Mesenchymal stem cell (in vitro differentiated cells and primary cell): ENCODE data around the gene MAGEB1. TPM values are rescaled to one million over a fixed set of nuclear protein-coding genes. Genes with fewer than 3 reads are reported as not detected.

Experiments
- DNase-seq: peaks from one replicate; pipeline ENCODE4 v3.0.0-alpha.2; 2013
- H2AFZ ChIP-seq: one replicate; pipeline ENCODE4 v1.6.1; 2013; ENCODE audit warnings: low read depth, mild to moderate bottlenecking, control low read depth, inconsistent platforms, low read length, moderate library complexity
- H2AK5ac ChIP-seq: 2 replicates; pipeline ENCODE4 v1.6.1; 2013; ENCODE audit warnings: low read length, moderate library complexity, mild to moderate bottlenecking, inconsistent platforms; ENCODE audit not compliant: severe bottlenecking
- H2BK120ac ChIP-seq: one replicate; pipeline ENCODE4 v1.6.1; 2013; ENCODE audit warnings: low read depth, mild to moderate bottlenecking, inconsistent platforms, low read length, moderate library complexity
- H2BK12ac ChIP-seq, 2 experiments: one replicate each; pipeline ENCODE4 v1.6.1; 2013; ENCODE audit warnings: inconsistent platforms in 2 of 2, low read length in 2 of 2, mild to moderate bottlenecking in 2 of 2, moderate library complexity in 2 of 2, control low read depth in 1 of 2
- H2BK15ac ChIP-seq: one replicate; pipeline ENCODE4 v1.6.1; 2013; ENCODE audit warnings: mild to moderate bottlenecking, low read depth, inconsistent platforms; ENCODE audit not compliant: poor library complexity, severe bottlenecking
- H2BK5ac ChIP-seq: 2 replicates; pipeline ENCODE4 v1.6.1; 2013; ENCODE audit warnings: low read depth, mild to moderate bottlenecking, low read length, control low read depth, inconsistent platforms; ENCODE audit not compliant: poor library complexity, severe bottlenecking
- H3K14ac ChIP-seq, 2 experiments: one replicate each; pipeline ENCODE4 v1.6.1; 2013; ENCODE audit warnings: inconsistent platforms in 2 of 2, low read length in 2 of 2, control low read depth in 1 of 2, mild to moderate bottlenecking in 1 of 2, moderate library complexity in 1 of 2
- H3K18ac ChIP-seq, 2 experiments: one replicate each; pipeline ENCODE4 v1.6.1; 2013; ENCODE audit warnings: inconsistent platforms in 2 of 2, low read length in 2 of 2, control low read depth in 1 of 2, low read depth in 1 of 2, mild to moderate bottlenecking in 1 of 2
- H3K23ac ChIP-seq, 2 experiments: one replicate each; pipeline ENCODE4 v1.6.1; 2013; ENCODE audit warnings: inconsistent platforms in 2 of 2, low read length in 2 of 2, mild to moderate bottlenecking in 2 of 2, moderate library complexity in 2 of 2, control low read depth in 1 of 2
- H3K27ac ChIP-seq: 2 replicates; pipeline ENCODE4 v1.5.1; 2013; ENCODE audit warnings: mild to moderate bottlenecking, moderate library complexity, low read length, control low read depth, inconsistent platforms; ENCODE audit not compliant: poor library complexity, severe bottlenecking
- H3K27me3 ChIP-seq, 2 experiments: 2 replicates each; pipeline versions ENCODE4 v1.6.1 to v1.7.0; 2013; ENCODE audit warnings: low read length in 2 of 2, mild to moderate bottlenecking in 2 of 2, moderate library complexity in 2 of 2, control low read depth in 1 of 2, inconsistent platforms in 1 of 2; ENCODE audit not compliant: control insufficient read depth in 1 of 2, insufficient read depth in 1 of 2
- H3K36me3 ChIP-seq, 2 experiments: 2 replicates each; pipeline versions ENCODE4 v1.6.1 to v1.7.0; 2013; ENCODE audit warnings: low read length in 2 of 2, control low read depth in 1 of 2, inconsistent platforms in 1 of 2, low read depth in 1 of 2, mild to moderate bottlenecking in 1 of 2; ENCODE audit not compliant: insufficient read depth in 2 of 2, control insufficient read depth in 1 of 2
- H3K4ac ChIP-seq, 2 experiments: one replicate each; pipeline ENCODE4 v1.6.1; 2013; ENCODE audit warnings: inconsistent platforms in 2 of 2, low read length in 2 of 2, mild to moderate bottlenecking in 2 of 2, moderate library complexity in 2 of 2, control low read depth in 1 of 2, low read depth in 1 of 2
- H3K4me1 ChIP-seq: 2 replicates; pipeline ENCODE4 v1.6.1; 2013; ENCODE audit warnings: low read depth, low read length, control low read depth; ENCODE audit not compliant: control insufficient read depth, insufficient read depth
- H3K4me2 ChIP-seq: 2 replicates; pipeline ENCODE4 v1.6.1; 2013; ENCODE audit warnings: low read length, mild to moderate bottlenecking, inconsistent platforms; ENCODE audit not compliant: poor library complexity, severe bottlenecking
- H3K4me3 ChIP-seq, 2 experiments: 2 replicates each; pipeline versions ENCODE4 v1.5.1 to v1.7.0; 2013; ENCODE audit warnings: low read length in 2 of 2, mild to moderate bottlenecking in 2 of 2, control low read depth in 1 of 2, low read depth in 1 of 2; ENCODE audit not compliant: insufficient read depth in 1 of 2
- H3K79me1 ChIP-seq: replicated peaks from 2 replicates; pipeline ENCODE4 v1.6.1; 2013; ENCODE audit warnings: mild to moderate bottlenecking, control low read depth, low read length, inconsistent platforms; ENCODE audit not compliant: poor library complexity, severe bottlenecking
- H3K9ac ChIP-seq: 2 replicates; pipeline ENCODE4 v1.7.0; 2013; ENCODE audit warnings: mild to moderate bottlenecking, low read length, moderate library complexity
- H3K9me3 ChIP-seq: 2 replicates; pipeline ENCODE4 v1.7.0; 2013; ENCODE audit warnings: mild to moderate bottlenecking, low read length; ENCODE audit not compliant: control insufficient read depth
- H4K8ac ChIP-seq: one replicate; pipeline ENCODE4 v1.6.1; 2013; ENCODE audit warnings: inconsistent platforms, mild to moderate bottlenecking, low read length, moderate library complexity
- H4K91ac ChIP-seq: one replicate; pipeline ENCODE4 v1.6.1; 2013; ENCODE audit warnings: mild to moderate bottlenecking, low read length, inconsistent platforms
- WGBS: methylation state at CpG from one replicate; pipeline ENCODE4 v1.1.7; 2013; ENCODE audit warnings: mixed read lengths; 5-methylcytosine and 5-hydroxymethylcytosine counted together
- polyA plus RNA-seq, 2 experiments: library from polyadenylated mRNA; stranded (reverse); fragments of 200-250 nt; gene quantifications; one replicate each; pipeline ENCODE4 v1.2.3, GENCODE V29; 2013

Gene MAGEB1, protein sequence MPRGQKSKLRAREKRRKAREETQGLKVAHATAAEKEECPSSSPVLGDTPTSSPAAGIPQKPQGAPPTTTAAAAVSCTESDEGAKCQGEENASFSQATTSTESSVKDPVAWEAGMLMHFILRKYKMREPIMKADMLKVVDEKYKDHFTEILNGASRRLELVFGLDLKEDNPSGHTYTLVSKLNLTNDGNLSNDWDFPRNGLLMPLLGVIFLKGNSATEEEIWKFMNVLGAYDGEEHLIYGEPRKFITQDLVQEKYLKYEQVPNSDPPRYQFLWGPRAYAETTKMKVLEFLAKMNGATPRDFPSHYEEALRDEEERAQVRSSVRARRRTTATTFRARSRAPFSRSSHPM
- not detected for polyA plus RNA-seq (2013, experiment 1 of 2)
- polyA plus RNA-seq (2013, experiment 2 of 2), result not detected

DNA sequence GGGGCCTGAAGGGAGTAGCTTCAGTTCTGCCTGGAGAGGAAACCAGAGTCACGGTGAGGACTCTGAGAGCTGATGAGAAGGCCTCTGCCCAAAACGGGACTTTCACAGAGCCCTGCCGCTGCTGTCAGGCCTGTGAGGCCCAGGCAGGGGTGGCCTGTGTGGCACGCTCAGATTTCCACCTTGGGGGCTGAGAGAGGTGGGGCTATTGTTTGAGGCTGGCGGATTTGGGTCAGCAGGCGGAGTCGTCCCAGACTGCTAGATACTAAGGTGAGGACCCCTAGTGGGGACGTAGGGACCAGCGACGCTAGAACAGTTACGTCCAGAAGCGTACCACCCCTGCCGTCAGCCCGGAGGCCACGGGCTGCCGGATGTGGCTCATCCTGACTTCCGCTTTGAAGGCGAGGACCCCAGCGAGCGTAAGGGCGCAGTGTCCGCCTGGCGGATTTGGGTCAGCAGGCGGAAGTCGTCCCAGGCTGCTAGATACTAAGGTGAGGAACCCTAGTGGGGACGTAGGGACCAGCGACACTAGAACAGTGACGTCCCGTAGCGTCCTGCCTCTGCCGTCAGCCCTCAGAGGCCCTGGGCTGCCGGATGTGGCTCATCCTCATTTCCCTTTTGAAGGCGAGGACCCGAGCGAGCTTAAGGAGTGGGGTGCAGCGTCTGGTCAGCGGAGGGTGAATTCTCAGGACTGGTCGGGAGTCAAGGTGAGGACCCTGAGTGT, at the start of gene MAGEB1:
Gene MAGEB1, plus strand, starts transcription at position 378 of the 721 bp plus-strand sequence. CDS start 3,348 bp downstream, outside the sequence.
- Histone ChIP-seq H3K4me1 (no peaks in the 10 kb centered on the region), H2AK5ac (no peak within 1 kb of the TSS), H3K14ac (no peak within 1 kb of the TSS), H2BK15ac (no peak within 1 kb of the TSS), H3K4me3 (no peak within 1 kb of the TSS), H4K8ac (no peak within 1 kb of the TSS), H4K91ac (no peak within 1 kb of the TSS), H3K9ac (no peak within 1 kb of the TSS), H3K23ac (no peak within 1 kb of the TSS), H2BK5ac (no peak within 1 kb of the TSS), H3K27ac (no peak within 1 kb of the TSS), H3K4me2 (no peak within 1 kb of the TSS), H3K4ac (no peak within 1 kb of the TSS), H3K18ac (peak within 1 kb of the TSS in 1 of 2 experiments; percentile 8), H3K79me1 (no peaks in the 10 kb centered on the region), H2AFZ (no peak within 1 kb of the TSS), H3K36me3 (no peaks in the 10 kb centered on the region), H3K9me3 (no peaks in the 10 kb centered on the region), H2BK120ac (no peak within 1 kb of the TSS), H2BK12ac (no peak within 1 kb of the TSS), H3K27me3 (peaks cover 0 to 29% of the 10 kb centered on the region in 2 experiments)
- no peak for DNase-seq
- 93% methylated on average over 37 of the region's 38 CpGs for WGBS

DNA sequence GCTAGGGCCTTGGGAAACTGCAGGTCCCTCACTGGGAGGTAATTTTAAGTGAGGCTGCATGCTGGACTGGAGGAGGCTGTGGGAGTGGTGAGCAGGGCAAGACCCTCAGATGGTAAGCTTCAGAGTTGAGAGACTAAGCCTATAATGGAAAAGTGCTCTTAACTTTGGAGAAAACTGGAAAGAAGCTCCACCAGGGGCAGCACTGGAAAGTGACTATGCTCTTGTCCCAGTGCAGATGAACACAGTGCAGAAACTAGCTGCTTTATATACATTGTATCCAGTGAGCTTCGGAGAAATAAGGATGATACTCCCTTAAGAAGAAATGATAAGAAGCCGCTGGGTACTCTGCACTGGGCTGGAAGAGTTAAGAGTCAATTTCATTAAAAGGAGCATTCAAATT, 34.8 kb upstream of the MAGEB1 start:
- Histone ChIP-seq H2AK5ac (no peak overlapping the region), H3K36me3 (no peaks in the 10 kb centered on the region), H3K4me3 (no peak overlapping the region), H2AFZ (no peak overlapping the region), H3K79me1 (no peaks in the 10 kb centered on the region), H4K91ac (no peak overlapping the region), H3K4me2 (no peak overlapping the region), H3K4me1 (no peaks in the 10 kb centered on the region), H2BK15ac (no peak overlapping the region), H2BK12ac (no peak overlapping the region), H2BK5ac (no peak overlapping the region), H3K18ac (no peak overlapping the region), H3K4ac (no peak overlapping the region), H3K14ac (no peak overlapping the region), H3K27ac (no peak overlapping the region), H4K8ac (no peak overlapping the region), H3K9ac (no peak overlapping the region), H2BK120ac (no peak overlapping the region), H3K9me3 (no peaks in the 10 kb centered on the region), H3K23ac (no peak overlapping the region), H3K27me3 (peaks cover 0 to 33% of the 10 kb centered on the region in 2 experiments)
- no peak for DNase-seq
- WGBS, result 92% methylated on average over 2 of the region's 2 CpGs

DNA sequence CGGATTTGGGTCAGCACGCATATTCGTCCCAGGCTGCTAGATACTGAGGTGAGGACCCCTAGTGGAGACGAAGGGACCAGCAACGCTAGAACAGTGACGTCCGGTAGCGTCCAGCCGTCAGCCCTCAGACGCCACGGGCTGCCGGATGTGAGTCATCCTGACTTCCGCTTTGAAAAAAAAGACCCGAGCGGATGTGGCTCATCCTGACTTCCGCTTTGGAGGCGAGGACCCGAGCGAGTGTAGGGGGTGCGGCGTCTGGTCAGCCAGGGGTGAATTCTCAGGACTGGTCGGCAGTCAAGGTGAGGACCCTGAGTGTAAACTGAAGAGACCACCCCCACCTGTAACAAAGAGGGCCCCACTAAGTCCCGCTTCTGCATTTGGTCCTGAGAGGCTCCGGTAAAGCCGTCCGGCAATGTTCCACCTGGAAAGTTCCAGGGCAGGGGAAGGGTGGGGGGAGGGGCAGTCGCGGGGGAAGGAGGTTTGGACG, 31.5 kb upstream of the MAGEB1 start, which contains the start of gene MAGEB2:
Gene MAGEB2, plus strand, starts transcription at position 207 of the 487 bp plus-strand sequence. CDS start 3,018 bp downstream, outside the sequence.
- WGBS, result 95% methylated on average over 26 of the region's 29 CpGs
- no peak within 1 kb of the TSS for H3K23ac ChIP-seq
- H3K4ac ChIP-seq, result no peak within 1 kb of the TSS
- H2BK15ac ChIP-seq, result no peak within 1 kb of the TSS
- no peak within 1 kb of the TSS for H4K8ac ChIP-seq
- H3K36me3 ChIP-seq, result no peaks in the 10 kb centered on the region
- no peak within 1 kb of the TSS for H3K14ac ChIP-seq
- H3K9me3 ChIP-seq, result no peaks in the 10 kb centered on the region
- no peak within 1 kb of the TSS for H3K4me3 ChIP-seq
- H3K9ac ChIP-seq, result no peak within 1 kb of the TSS
- no peak within 1 kb of the TSS for H2BK5ac ChIP-seq
- no peak within 1 kb of the TSS for H3K4me2 ChIP-seq
- H3K4me1 ChIP-seq, result no peaks in the 10 kb centered on the region
- no peak within 1 kb of the TSS for H4K91ac ChIP-seq
- no peak within 1 kb of the TSS for H2BK120ac ChIP-seq
- H3K27ac ChIP-seq, result no peak within 1 kb of the TSS
- H3K79me1 ChIP-seq, result no peaks in the 10 kb centered on the region
- DNase-seq, result no peak
- no peak within 1 kb of the TSS for H2AFZ ChIP-seq
- H3K18ac ChIP-seq, result no peak within 1 kb of the TSS
- H2BK12ac ChIP-seq, result no peak within 1 kb of the TSS
- H3K27me3 ChIP-seq, result peaks cover 0 to 33% of the 10 kb centered on the region in 2 experiments
- no peak within 1 kb of the TSS for H2AK5ac ChIP-seq

DNA sequence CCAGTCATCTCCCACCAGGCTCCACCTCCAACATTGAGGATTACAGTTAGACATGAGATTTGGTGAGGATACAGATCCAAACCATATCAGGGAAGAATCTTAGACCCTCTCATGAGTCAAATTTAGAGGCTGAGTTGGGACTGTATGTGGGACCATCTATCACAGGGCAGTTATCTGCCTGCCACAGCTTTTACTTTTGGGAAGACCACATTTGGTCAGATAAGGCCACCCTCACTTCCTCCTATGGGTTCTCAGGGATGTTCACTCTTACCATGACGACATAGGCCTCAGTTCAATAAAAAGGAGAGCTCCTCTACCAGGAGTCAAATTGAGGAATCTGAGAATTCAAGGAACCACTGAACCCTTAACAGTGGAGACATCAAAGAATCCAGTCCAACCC, 29.5 kb upstream of the MAGEB1 start:
- Histone ChIP-seq H3K14ac (no peak overlapping the region), H3K4me1 (no peaks in the 10 kb centered on the region), H2AFZ (no peak overlapping the region), H3K18ac (no peak overlapping the region), H4K91ac (no peak overlapping the region), H2BK5ac (no peak overlapping the region), H2BK120ac (no peak overlapping the region), H3K79me1 (no peaks in the 10 kb centered on the region), H3K27ac (no peak overlapping the region), H2BK12ac (no peak overlapping the region), H2AK5ac (no peak overlapping the region), H4K8ac (no peak overlapping the region), H3K36me3 (no peaks in the 10 kb centered on the region), H3K9me3 (no peaks in the 10 kb centered on the region), H3K4me3 (no peak overlapping the region), H3K27me3 (peaks cover 0 to 22% of the 10 kb centered on the region in 2 experiments), H2BK15ac (no peak overlapping the region), H3K4ac (no peak overlapping the region), H3K4me2 (no peak overlapping the region), H3K9ac (no peak overlapping the region), H3K23ac (no peak overlapping the region)
- 67% methylated on average over 1 of the region's 1 CpG for WGBS
- no peak for DNase-seq
